GM21717 (cell line): ENCODE measurements around the gene DOLPP1.
"Not testable (repeated sequence)": the region's sequence is repeated elsewhere in the genome, so short reads cannot be mapped to it uniquely, and the experiment has no call there.

Experiments used
- ATAC-seq: cut with Tn5 transposase; IDR thresholded peaks from one replicate; pipeline ENCODE4 v1.9.1; 2021; ENCODE audit warnings: mild to moderate bottlenecking, moderate library complexity; ENCODE audit not compliant: unreplicated experiment

Gene DOLPP1

DNA sequence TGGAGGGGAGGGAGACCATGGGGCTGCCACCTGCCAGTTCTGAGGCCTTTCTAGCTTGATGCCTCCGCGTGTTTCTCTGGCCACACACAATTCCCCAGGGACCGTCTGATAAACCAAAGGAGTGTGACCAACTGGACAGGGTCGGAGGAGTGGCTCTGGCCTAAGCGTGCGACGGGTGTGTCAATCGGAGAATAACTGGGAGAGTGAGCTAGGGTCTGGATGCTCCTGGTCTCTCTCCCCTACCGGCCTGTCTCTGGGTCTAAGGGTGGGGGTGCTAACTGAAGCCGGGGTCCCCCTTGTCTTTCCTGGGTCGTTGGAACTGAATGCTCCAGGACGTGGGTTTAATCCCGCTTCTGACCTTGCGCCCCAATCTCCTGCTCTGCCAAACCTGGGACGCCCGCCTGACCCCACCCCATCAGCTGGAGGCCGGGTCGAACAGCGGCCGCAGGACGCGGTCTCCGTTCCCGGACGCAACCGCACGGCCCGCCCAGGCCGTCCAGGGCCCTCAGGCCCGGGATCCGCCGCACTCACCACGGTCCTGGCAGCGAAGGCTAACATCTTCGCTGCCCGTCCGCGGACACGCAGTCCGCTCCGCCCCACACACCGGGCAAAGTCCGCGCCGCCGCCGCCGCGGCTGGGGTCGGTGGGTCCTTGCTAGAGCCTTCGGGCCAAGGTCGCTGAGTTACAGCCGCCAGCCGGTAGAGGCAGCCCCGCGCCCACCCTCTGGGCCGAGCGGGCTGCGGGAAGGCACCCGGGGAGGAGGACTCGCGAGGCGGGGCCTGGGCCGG, 29.2 kb downstream of the DOLPP1 start:
- ATAC-seq = peak; percentile 15

DNA sequence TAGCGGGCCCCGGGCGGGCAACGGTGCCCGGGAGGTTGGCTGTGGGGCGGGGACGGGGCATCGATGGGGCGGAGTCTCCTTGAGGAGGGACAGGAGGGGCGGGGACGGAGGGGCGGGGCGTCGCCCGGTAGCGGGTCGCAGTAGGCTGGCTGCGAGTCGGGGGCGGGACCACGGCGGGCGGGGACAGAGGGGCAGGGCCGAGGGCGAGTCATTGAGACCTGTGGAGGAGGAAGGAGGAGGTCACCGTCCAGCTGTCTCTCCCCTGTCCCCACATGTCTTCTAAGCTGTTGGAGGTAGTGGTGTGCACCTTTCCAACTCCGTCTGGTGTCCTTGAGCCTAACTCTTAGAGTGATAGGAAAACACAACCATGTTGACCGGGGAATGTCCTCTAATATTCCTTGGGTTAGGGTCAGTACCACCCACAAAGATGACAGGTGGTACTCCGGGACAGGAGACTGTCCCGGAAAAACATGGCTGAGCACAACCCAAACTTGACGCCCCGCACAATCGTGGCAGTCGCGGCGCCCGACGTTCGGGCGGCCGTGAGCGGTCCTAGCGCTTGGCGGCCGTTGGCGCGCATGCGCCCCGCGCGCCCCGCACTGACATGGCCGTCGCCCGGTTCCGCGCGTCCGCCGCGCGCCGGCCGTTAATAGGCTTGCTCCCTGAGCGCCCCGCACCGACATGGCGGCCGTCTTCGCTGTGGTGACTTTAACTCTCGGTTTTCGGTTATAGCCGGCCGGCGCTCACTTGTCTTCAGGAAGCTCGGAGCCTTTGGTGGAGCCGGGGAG, 30.0 kb downstream of the DOLPP1 start, which contains the start of the genes CRAT and PTPA:
TSS of gene CRAT (minus strand) at position 54 of the 788 bp plus-strand sequence. CDS start 284 bp downstream, outside the sequence.
TSS of gene PTPA (plus strand) at position 676 of the 788 bp plus-strand sequence. CDS start 186 bp downstream, outside the sequence.
- ATAC-seq = peak; percentile 63

- peak; percentile 28 for ATAC-seq
Observed at GRCh38 chr9:129111528-129112151, 30.7 kb downstream of the DOLPP1 start.

DNA sequence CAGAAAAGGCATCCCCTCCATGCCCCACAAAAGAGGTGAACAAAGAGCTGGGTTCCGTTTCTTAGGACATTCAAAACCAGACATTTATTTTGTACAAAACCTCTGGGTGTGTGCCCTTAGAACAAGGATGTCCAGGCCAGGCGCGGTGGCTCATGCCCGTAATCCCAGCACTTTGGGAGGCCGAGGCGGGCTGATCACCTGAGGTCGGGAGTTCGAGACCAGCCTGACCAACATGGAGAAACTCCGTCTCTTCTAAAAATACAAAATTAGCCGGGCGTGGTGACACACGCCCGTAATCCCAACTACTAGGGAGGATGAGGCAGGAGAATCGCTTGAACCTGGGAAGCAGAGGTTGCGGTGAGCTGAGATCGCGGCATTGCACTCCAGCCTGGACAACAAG, 31.6 kb downstream of the DOLPP1 start:
- not testable (repeated sequence) for ATAC-seq

DNA sequence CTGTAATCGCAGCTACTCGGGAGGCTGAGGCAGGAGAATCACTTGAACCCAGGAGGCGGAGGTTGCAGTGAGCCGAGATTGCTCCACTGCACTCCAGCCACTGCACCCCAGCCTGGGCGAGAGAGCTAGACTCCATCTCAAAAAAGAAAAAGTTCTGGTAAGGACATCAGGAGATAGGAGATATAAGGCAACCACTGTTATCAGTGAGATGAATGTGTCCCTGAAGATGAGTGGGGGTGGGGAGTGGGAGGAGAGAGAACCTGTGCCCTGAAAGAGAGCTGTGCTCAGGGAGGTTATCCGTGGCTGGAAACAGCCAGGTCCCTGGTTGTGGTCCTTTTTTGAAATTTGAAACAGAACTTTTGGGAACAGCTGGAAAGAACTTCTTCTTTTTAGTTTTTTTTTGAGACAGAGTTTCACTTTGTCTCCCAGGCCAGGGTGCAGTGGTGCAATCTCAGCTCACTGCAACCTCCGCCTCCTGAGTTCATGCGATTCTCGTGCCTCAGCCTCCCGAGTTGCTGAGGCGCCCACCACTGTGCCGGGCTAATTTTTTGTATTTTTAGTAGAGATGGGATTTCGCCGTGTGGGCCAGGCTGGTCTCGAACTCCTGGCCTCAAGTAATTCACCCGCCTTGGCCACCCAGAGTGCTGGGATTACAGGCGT, 32.9 kb downstream of the DOLPP1 start:
- no peak for ATAC-seq

GRCh38 chr9:129118799-129119198, 37.9 kb downstream of the DOLPP1 start:
- ATAC-seq = no peak

GRCh38 chr9:129121483-129121882, 40.6 kb downstream of the DOLPP1 start:
- ATAC-seq = no peak

DNA sequence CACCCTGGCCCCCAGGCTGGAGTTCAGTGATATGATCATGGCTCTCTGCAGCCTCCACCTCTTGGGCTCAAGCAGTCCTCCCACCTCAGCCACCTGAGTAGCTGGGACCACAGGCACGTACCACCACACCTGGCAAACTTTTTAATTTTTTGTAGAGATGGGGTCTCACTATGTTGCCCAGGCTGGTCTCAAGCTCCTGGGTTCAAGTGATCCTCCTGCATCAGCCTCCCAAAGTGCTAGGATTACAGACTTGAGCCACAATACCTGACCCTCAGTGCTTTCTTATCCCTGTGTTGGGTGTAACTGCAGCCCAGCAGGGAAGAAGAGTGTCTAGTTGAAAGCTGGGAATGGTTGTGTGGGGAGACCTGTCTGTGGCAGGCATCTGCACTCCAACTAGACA, 41.2 kb downstream of the DOLPP1 start:
- no peak for ATAC-seq

DNA sequence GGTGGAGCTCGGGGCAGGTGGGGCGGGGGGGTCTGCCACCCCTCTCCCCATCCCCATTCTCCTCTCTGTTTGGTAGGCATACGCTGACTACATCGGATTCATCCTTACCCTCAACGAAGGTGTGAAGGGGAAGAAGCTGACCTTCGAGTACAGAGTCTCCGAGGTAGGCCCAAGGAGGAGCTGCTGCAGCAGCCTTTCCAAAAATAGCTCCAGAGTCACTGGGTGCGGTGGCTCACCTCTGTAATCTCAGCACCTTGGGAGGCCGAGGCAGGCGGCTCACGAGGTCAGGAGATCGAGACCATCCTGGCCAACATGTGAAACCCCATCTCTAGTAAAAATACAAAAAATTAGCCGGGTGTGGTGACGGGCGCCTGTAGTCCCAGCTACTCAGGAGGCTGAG, 42.1 kb downstream of the DOLPP1 start:
- not testable (repeated sequence) for ATAC-seq

DNA sequence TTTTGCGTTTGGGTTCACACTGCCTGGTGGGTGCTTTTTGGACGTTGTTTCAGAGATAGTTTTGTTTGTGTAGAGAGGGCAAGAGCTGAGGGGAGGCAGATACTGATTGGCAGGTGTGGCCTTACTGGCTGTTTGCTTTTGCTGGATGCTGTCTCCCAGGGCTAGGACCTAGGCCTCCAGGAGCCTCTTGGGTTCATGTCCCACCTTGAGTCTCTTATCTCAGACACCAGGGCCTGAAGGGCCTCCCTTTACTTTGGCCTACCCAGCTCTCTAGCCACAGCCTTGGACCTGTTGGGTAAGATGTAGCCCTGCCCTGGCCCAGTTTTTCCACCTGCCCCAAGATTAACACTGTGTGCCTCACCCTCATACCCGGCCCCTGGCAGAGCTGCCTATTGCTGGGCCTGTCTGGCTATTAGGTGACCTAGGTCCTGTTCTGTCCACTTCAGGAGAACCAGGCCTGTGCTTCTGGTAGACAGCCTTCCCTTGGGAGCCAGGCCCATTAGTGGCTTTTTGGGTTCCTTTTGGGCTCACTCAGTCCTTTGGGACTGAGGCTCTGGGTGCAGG, 43.7 kb downstream of the DOLPP1 start:
- ATAC-seq = no peak

GRCh38 chr9:129125478-129125877, 44.6 kb downstream of the DOLPP1 start:
- no peak for ATAC-seq

- no peak for ATAC-seq
Observed at GRCh38 chr9:129126749-129127618, 46.1 kb downstream of the DOLPP1 start.

DNA sequence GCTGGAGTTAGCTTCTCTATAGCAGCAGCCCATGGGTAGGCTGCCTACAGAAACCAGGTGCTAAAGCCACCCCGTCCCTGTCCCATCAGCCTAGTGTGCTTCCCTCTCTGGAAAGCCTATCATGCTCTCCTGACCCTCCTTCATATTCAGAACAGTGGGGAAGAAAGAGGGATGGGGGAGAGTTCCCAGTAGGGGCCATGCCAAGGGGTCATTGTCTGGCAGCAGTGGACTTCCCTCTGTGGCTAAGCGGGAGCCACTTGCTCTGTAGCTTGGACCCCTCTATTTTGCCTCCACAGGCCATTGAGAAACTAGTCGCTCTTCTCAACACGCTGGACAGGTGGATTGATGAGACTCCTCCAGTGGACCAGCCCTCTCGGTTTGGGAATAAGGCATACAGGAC, 47.8 kb downstream of the DOLPP1 start:
- no peak for ATAC-seq

GRCh38 chr9:129130271-129130670, 49.4 kb downstream of the DOLPP1 start:
- not testable (repeated sequence) for ATAC-seq

DNA sequence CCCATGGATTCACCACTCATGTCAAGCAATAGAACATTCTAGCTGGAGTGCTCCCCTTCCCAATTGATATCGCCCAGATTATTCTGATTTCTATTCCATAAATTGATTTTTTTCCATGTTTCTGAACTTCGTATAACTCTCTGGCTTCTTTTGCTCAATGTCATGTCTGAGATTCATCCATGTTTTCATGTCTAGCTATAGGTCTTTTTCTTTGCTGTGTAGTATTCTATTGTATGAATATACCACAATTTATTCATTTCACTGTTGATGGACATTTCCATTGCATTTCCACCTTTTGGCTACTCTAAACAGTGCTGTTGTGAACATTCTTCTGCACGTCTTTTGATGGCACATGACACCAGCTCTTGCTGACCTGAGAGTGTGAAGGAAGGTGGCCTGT, 49.9 kb downstream of the DOLPP1 start:
- no peak for ATAC-seq

DNA sequence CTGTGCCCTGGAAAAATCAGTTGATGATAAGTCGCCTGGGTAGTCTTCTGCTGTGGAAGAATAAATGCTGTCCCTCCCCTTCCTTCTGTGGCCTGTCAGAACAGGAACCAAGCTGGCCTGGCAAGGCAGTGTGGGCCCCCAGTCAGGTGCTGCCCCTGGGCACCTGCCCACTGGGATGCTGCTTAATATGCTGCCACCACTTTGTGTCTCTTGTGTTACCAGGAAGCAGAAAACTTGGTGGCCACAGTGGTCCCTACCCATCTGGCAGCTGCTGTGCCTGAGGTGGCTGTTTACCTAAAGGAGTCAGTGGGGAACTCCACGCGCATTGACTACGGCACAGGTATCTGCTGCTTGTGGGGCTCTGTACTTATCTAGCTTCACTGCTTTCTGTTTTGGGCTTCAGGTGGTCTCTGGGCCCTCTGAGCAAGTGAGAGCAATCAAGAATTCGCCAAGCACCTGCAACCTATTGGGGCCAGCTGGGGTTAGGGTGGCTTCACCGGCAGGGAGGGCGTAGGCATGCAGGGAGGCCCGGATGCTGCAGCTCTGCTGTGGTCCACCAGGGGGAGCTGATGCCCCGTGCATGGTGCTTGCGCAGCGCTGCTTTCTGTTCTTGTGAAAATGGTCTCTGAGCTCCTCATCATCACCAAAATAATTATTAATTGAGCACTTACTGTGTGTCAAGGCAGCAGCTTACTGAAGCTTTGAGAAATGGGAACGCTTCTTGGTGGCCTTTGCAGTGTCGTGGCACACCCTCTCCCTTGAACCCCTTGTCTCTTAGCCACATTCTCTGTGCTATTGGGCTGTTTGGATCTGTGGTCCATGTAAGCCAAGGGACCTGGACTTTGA, 50.6 kb downstream of the DOLPP1 start:
- no peak for ATAC-seq

GRCh38 chr9:129133082-129133481, 52.2 kb downstream of the DOLPP1 start:
- no peak for ATAC-seq

GRCh38 chr9:129135476-129135875, 54.6 kb downstream of the DOLPP1 start:
- no peak for ATAC-seq
